LoVo (cell line): ENCODE measurements around the gene RAP2B.
"Not testable (repeated sequence)": the region's sequence is repeated elsewhere in the genome, so short reads cannot be mapped to it uniquely, and the experiment has no call there.

Experiments used
- DNase-seq: peaks from one replicate; pipeline ENCODE4 v3.0.0-alpha.2; 2016; ENCODE audit warnings: low spot score

The RAP2B gene

DNA sequence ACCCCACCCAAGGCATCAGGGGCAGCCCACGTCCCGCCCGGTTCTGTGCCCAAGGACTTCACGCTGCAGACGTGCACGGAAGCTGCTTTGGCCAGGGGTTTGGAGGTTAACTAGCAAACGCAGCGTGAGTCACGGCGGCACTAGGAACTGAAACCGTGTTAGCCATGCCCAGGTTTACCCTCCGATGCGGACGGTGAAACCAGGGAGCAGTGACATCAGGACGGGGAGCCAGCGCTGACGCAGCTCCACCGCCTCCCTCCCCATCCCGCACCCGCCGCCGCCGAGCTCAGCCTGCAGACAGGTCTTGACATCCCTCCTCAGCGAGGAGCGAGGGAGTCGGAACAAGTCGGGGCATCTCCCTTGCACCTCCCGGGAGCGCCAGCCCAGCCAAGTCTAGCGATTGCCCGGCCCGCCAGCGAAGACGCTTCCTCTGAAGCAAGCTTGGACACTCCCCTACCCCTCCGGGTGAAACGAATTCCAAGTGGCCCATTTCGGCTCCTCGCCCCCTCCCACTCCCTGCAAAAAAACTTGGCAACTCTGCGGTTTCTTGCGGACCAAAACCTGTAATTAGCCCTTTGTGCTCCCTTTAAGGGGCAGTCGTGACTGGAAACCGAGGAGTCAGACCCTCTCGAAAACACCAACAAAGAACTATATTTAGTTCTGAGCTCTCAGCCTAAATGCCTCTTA, 1.4 kb upstream of the RAP2B start:
- DNase-seq, result peak; percentile 81

DNA sequence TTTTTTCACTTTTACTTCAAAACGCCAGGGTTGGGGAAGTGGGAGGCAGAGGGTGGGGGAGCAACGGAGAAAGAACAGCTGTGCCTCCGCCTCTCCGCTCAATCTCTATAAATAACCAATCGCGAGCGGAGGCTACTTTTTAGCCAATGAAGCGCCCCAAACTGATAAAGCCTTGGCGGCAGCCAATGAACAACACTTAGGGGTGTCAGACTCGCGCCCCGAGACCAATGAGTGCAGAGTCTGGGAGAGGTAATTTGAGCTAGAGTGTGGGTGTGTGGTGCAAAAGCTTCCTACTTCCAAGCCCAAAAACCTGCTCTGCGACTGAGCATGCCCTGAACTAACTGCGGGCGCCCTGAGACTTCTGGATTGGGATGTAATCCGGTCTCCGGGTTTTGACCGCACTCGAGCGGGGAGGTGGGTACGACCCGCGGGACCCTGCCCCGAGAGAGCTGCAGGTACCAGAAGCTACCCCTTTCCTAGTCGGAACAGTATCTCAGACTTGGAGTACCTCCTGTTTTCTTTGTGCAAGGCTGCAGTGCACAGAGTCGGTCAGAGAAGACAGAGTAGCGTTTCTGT, 800 bp upstream of the RAP2B start:
- peak; percentile 97 for DNase-seq

DNA sequence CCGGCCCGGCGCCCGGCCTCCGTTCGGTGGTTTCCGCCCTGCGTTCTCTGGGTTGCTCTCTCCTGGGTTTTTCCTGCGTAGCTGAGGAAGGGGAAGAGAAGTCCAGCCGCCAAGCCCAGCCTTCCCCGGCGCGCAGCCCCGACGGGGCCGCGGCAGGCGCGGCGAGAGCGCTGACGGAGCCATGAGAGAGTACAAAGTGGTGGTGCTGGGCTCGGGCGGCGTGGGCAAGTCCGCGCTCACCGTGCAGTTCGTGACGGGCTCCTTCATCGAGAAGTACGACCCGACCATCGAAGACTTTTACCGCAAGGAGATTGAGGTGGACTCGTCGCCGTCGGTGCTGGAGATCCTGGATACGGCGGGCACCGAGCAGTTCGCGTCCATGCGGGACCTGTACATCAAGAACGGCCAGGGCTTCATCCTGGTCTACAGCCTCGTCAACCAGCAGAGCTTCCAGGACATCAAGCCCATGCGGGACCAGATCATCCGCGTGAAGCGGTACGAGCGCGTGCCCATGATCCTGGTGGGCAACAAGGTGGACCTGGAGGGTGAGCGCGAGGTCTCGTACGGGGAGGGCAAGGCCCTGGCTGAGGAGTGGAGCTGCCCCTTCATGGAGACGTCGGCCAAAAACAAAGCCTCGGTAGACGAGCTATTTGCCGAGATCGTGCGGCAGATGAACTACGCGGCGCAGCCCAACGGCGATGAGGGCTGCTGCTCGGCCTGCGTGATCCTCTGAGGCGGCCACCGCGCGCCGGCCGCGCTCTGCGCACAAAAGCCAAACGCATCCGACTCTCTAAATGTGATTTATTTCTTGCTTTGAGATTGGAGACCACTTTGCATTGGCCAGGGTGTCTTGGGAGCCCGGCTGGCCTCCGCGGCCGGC, 727 bp downstream of the RAP2B start:
- no peak for DNase-seq

DNA sequence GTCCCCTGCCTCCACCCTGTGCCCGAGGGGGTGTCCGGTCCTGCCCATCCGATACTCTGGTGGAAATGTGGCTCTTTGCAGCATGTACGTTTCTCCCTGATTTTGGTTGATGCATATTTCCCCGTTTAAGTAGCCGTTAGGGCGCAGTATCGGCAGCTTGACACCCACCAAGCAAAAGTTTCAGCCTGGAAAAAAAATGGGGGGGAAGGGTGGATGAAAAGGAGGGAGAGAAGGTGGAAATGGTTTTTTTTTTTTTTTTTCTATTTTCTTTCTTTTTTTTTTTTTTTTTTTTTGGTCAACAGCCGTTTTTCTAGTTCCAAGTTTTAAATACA, 1.3 kb downstream of the RAP2B start:
- DNase-seq, result no peak

DNA sequence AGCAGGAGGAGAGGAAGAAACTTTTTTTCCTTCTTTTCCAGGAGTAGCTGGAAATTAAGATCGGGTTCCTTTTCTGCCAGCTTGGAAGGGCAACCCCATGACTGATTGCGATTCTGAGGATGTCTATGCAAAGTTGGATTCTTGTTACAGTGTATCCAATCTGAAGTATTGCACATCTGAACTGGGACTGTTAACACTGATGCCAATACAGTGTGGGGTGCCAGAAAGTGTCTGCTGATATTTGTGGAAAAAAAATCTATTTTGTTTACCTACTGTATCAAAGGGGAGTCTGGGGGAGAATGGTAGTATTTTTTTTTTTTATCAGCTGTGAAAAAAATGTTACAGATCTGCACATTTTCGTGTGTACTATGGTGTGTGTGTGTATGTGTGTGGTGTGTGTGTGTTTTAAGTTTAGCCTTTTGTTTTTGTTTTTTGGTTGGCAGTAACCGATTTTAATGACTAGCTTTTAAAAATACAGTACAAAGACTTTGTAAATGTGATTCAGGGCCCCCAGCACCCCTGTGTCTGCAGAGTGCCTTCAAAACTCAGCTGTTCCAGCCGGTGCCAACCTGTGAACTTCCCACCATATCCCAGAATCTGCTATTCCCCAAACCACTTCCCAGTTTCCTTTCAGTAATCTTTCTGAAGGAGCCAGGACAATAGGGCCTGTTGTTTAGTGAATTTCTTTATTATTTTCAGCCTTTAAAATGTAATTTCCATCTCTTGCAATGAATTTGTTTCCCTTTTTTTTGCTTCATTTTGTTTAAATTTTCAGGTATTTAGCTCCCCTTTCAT, 1.9 kb downstream of the RAP2B start:
- no peak for DNase-seq

DNA sequence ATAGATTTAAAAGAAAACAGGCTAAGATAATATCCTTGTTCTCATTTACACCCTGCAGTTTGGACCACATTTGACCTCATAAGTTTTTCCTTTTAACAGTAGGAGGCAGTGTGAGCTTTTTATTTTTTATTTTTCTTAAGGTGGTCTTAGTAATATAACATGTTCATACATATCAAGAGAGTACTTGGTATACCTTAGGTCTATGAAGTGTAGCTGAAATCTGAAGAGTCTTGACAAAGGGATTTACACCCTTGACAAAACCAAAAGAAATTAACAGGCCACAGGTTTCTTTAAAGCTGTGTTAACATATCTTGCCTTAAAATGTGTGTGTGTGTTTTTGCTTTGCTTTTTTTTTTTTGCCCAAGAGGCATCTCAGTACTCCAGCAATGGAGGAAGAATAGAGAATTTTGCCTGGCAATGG, 3.2 kb downstream of the RAP2B start:
- no peak for DNase-seq

DNA sequence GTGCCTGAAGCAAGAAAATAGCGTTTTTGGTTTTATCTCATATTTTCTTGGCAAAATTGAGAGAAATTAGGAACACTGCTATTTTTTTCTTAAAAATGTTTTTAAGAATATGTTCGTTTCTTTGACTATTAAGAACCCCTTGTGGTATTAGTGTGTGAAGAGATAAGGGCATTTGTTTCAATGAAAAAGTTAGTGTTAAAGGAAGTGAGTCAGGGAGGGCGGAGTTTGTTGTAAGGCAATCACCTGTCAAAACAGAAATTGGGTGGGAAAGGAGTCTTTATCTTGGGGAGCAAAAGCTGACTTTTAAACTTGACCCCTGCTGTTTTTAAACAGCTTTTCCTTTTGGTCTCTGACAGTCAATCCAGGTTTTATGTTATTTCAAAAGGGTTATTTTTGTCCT, 4.2 kb downstream of the RAP2B start:
- DNase-seq, result peak; percentile 16

DNA sequence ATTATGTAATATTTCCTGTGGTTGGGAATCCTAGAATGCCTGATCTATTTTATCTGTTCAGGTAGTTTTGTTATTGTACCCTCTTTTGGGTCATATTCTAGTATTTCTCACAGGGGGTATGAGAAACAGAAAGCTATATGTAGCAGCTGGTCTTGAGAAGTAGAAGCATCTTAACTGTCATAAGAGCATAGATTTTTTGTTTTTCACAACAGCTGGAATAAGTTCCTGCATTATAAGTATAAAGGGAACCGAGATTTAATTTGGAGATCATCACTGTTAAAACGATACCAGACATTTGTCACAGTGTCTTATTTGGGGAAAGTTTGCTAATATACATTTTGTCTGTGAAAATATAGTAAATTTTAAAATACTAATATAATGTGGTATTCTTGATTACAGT, 4.8 kb downstream of the RAP2B start:
- no peak for DNase-seq

DNA sequence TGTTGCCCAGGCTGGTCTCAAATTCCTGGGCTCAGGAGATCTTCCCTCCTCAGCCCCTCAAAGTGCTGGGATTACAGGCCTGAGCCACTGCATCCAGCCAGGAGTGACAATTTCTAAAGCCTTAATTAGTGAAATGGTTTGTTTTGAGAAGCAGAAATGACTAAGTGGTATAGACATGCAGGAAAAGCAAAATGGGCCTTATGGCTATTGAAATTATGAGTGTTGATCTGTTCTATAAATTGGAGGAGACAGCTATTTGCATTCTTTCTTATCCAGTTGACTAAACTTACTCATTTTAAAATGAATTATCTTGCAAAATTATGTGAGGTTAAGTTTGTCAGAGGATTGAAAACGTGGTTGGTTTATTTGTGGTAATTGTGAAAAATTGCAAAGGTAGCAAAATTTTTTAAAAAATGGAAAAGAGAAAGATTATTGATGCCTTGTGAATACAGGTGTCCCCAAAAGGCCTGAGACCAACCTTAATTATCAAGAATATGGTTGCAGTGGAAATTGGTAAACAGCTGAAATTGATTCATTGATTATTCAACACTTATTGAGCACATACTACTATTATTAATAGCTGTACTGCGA, 7.9 kb downstream of the RAP2B start:
- DNase-seq, result no peak

DNA sequence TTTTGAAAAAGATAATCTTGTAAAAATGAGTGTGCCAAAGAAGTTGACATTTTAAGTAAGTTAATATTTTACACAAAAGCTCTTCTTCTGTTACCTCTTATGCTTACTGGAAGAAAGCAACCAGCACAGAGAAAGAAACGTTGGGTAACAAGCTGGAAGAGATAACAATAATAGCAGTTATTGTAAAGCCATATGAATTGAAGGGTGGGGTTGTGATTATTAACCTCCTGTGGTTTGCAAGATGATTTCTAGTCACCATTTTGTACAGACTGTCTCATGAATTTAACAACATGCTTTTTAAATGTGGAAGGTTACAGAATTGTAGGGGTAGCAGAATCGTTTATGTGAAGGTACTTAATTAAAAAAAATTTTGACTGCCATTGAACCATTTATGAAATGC, 9.2 kb downstream of the RAP2B start:
- no peak for DNase-seq

DNA sequence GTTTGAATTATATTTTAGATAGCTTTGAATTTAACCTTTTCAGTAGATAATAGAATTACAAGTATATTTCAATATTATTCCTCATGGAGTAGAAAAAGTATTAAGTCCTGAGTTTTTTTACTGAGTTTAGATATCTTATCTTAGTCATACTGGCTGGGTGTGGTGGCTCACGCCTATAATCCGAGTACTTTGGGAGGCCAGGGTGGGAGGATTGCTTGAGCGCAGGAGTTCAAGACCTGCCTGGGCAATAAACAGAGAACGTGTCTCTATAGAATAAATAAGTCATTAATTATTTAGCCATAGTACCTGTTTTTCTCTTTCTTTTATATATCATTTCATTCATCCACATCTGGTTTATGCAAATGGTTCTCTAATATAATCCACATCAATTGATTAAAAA, 9.9 kb downstream of the RAP2B start:
- DNase-seq, result no peak

DNA sequence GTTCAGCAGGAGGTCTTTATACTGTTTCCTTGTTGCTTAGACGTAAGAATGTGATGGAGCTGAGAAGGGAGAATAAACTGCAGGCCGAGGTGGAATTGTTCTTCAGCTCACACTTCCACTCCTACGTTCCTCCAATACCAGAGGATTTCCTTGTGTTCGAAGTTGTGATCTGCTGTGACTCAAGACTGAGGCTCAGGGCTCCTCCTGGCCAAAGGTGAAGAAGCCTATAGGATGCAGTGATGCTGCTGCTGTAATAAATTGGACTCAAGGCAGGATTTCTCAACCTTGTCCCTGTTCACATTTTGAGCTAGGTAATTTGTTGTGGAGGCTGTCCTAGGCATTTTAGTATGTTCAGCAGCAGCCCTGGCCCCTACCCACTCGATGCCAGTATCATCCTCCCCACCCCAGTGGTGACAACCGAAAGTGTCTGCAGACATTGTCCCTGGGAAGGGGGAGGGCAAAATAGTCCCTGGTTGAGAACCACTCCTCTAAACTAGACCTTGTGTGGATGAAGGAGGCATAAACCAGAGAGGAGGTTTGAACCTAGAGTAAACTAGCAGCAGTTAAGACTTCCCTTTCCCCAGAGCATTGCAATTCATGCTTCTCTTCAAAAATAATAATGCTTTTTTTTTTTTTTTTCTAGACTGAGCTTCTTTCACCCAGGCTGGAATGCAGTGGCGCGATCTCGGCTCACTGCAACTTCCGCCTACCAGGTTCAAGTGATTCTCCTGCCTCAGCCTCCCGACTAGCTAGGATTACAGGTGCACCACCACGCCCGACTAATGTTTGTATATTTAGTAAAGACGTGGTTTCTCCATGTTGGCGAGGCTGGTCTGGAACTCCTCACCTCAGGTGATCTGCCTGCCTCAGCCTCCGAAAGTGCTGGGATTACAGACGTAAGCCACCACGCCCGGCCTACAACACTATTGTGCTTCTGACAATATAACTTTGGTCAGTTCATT, 11.1 kb downstream of the RAP2B start:
- no peak for DNase-seq

DNA sequence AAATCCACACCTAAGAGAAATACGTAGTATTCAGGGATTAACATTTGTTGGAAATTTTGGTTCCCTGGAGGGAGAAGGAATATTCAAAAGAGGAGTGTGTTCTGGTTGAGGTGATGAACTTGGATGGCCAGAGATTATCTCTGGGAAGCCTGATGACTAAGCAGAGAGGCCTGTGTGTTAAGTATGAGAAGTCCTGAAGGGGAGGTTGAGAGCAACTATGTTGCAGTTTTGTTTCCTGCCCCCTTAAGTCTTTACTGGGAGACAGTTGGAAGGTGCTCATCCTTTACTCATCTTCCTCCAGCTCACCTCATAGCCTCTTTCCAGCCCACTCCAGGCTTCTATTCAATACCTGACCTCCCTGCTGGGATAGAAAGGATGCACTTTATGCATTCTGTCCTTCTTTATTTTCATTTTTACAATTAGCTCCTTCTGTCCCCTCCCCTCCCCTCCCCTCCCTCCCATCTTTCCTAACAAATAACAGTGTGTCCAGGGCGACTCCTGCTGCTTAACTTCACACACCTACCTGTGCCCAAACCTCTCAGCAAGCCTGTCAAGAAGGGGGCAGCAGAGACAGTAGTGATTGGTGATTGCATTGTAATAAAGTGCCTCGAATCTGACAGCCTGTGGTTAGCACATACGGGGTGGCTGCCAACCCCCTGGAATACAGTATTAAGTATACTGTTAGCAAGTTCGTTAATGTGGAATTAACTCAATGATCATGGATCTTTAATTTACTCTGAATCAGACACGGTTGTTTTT, 11.9 kb downstream of the RAP2B start:
- DNase-seq, result no peak

DNA sequence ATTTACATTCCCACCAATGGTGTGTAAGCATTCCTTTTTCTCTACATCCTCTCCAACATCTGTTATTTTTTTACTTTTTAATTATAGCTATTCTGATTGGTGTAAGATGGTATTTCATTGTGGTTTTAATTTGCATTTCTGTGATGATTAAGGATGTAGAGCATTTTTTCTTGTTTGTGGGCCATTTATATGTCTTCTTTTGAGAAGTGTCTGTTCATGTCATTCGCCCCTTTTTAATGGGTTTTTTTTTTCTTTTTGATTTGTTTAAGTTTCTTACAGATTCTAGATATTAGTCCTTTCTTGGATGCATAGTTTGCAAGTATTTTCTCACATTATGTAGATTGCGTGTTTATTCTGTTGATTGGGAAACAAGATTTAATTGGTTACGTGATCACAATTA, 14.2 kb downstream of the RAP2B start:
- DNase-seq, result no peak

DNA sequence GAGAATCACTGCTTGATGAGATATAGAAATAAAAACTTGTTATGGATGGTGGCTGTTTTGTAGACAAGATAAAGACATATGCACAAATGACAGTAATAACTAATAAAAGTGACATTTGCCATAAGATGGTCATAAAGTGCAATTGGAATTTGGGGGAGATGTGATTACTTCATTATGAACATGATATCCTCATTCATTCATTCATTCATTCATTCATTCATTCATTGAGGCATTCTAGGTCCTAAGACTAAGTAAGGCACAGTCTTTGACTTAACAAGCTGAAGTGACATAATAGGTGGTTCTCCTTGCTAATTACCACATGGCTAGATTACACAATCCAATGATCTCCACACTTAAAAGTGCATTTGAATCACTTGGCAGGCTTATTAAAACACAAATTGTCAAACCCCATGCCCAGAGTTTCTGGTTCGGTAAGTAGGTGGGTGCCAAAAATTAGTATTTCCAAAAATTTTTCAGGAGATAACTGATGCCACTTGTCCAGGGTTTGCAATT, 18.9 kb downstream of the RAP2B start:
- no peak for DNase-seq

DNA sequence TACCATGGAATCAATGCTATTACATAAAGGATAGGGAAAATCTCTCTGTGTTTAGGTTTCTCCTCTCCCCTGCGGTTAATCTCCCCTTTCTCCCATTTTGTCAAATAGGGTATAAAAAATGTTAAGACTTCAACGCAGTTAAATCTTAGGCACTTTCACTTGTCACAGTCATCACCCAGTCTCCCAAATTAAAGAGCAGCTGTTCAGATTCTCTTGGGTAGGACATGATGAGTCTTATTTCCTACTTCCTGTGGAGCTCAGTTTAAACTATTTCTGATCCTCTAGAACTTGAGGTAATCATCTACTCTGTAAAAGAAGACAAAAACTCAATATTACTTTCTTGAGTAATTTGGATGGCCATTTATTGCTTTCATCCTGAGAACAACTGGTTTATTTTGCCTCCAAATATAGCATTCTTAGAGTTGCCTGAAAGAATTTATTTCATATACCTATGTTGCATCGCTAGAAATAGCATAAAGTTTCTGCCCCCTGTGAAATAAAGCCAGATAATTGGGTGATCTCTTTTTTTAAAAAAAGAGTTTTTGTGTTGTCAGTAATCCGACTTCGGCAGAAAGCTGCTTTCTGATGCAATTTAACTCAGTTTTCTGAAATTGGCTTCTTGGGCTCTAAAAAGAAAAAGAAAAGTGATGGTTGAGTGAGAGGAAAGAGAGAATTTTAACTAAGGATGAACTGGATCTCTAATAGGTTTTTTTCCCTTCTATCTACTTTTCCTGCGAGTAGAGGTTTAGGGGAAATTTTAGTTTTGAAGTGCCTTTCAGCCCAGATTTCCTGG, 20.7 kb downstream of the RAP2B start:
- DNase-seq, result no peak

DNA sequence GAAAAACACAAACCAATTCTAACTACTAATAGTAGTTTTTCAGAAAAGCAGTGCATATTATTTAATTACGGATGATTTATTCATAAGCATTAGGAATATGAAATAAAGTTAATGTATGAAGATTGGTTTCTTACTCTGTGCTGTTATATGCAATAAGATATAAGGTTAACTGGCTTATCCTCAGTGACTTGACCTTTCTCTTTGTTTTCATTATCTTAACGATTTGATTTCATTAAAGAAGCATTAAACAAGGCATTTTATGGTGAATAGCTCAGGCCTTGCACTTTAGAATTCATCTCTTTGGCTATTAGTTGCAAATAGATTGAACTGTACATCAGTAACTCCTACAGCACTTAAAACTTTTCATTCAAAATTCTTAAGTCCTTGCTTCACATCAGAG, 28.9 kb downstream of the RAP2B start:
- no peak for DNase-seq

DNA sequence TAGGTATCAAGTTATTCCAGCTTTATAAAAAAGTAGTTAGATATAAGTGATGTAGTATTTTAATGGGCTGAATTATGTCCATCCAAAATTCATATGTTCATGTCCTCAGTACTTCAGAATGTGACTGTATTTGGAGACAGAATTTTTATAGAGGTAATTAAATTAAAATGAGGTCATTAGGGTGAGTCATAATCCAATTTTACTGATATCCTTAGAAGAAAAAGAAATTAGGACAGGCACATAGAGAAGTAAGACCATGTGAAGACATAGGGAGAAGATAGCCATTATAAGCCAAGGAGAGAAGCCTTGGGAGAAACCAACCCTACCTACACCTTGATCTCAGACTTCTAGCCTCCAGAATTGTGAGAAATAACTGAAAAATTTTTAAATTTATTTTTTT, 30.3 kb downstream of the RAP2B start:
- DNase-seq, result no peak

DNA sequence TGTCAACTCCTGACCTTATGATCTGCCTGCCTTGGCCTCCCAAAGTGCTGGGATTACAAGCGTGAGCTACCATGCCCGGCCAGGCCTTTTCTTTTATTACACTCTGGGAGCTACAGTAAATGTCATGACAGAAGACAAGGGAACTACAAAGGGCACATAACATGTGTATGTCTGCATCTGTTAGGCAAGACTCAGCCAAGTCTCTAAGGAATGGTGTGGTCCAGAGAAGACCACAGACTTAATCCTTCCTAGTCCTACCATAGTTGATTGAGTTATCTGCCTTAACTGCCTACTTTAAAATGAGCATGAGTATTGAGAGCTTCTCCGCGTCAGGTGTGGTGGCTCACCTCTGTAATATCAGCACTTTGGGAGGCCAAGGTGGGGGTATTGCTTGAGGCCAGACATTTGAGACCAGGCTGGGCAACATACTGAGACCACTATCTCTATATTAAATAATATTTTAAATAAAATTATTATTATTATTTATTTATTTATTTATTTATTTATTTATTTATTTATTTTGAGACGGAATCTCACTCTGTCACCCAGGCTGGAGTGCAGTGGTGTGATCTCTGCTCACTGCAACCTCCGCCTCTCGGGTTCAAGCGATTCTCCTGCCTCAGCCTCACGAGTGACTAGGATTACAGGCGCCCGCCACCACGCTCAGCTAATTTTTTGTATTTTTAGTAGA, 31.9 kb downstream of the RAP2B start:
- DNase-seq, result not testable (repeated sequence)
